Uterus (tissue), 4 donors: Measurements from ENCODE around the gene GRIK5. TPM values are rescaled to one million over a fixed set of nuclear protein-coding genes. Genes with fewer than 3 reads are reported as not detected.

Experiments used
- DNase-seq, 2 donors: peaks; one replicate each; pipeline ENCODE4 v3.0.0-alpha.2; 2019 to 2020
- H3K27ac ChIP-seq, 2 donors: fragments of 200-600 bp; sonication (generic); 1 replicate in 1 of 2; 2 replicates in 1 of 2; pipeline ENCODE4 v1.5.1; 2016 to 2018
- H3K27me3 ChIP-seq, 2 donors: fragments of 200-600 bp; sonication (generic); one replicate each; pipeline ENCODE4 v1.5.1; 2018 to 2019; ENCODE audit warnings: control low read depth in 1 of 2
- H3K36me3 ChIP-seq, 2 donors: fragments of 200-600 bp; sonication (generic); one replicate each; pipeline ENCODE4 v1.5.1; 2019; ENCODE audit warnings: control low read depth in 1 of 2
- H3K4me1 ChIP-seq, 2 donors: fragments of 200-600 bp; sonication (generic); one replicate each; pipeline ENCODE4 v1.5.1; 2018 to 2019; ENCODE audit warnings: control low read depth in 1 of 2
- H3K4me3 ChIP-seq, 2 donors: fragments of 200-600 bp; sonication (generic); 1 replicate in 1 of 2; 2 replicates in 1 of 2; pipeline ENCODE4 v1.5.1; 2018 to 2019; ENCODE audit warnings: mild to moderate bottlenecking in 1 of 2
- H3K9me3 ChIP-seq, 2 donors: fragments of 200-600 bp; sonication (generic); one replicate each; pipeline ENCODE4 v1.5.1; 2019; ENCODE audit warnings: control low read depth in 1 of 2
- CTCF ChIP-seq, 4 experiments: fragments of 200-600 bp in 2 of 4; fragments of 450-650 bp in 2 of 4; sonication (generic) in 2 of 4; IDR thresholded peaks; one replicate each; pipeline ENCODE4 v1.5.1; 2016 to 2019; ENCODE audit warnings: antibody characterized with exemption in 4 of 4, mild to moderate bottlenecking in 2 of 4, moderate library complexity in 1 of 4
- POLR2A ChIP-seq, 2 donors: fragments of 450-650 bp; IDR thresholded peaks; one replicate each; pipeline ENCODE4 v1.6.1; 2016; ENCODE audit warnings: antibody characterized with exemption in 2 of 2, mild to moderate bottlenecking in 1 of 2, moderate library complexity in 1 of 2
- intact Hi-C: fragments of 100-400 bp; cut with DNase I; formaldehyde crosslinking; loops from one replicate; pipeline ENCODE4 v1.15.1; 2023; ENCODE audit warnings: low total_unique reads
- total RNA-seq, 4 donors: library from RNA; depleted of rRNA in 3 of 4; stranded (reverse); fragments of >200 nt in 3 of 4; gene quantifications; one replicate each; pipeline versions ENCODE4 v1.1.0 to v1.2.4, GENCODE V29; 2014 to 2023
- donor health status: DM: yes; HTN: yes; CAD: no.

The GRIK5 gene
- total RNA-seq, 4 donors from 2014 or later: 5.6 to 17.8 (median 7.0) TPM; not detected in 1

- no peaks in the 10 kb centered on the region for H3K9me3 ChIP-seq
- H3K27ac ChIP-seq: no peak overlapping the region
- no peaks in the 10 kb centered on the region for H3K27me3 ChIP-seq
- no peak for TF ChIP-seq POLR2A (IDR thresholded peaks at IDR 0.05)
- TF ChIP-seq CTCF (IDR thresholded peaks at IDR 0.05): no peak
- H3K36me3 ChIP-seq: no peaks in the 10 kb centered on the region
- H3K4me3 ChIP-seq: no peak overlapping the region
- H3K4me1 ChIP-seq: no peaks in the 10 kb centered on the region
- no peak for DNase-seq
- intact Hi-C loops: no loop called here
Measured at GRCh38 chr19:42010245-42011126, 59.5 kb downstream of the GRIK5 start.

GRCh38 chr19:42006569-42006968, 63.4 kb downstream of the GRIK5 start:
- no peak for TF ChIP-seq POLR2A (IDR thresholded peaks at IDR 0.05)
- no peak for TF ChIP-seq CTCF (IDR thresholded peaks at IDR 0.05)
- Histone ChIP-seq H3K27me3 (no peaks in the 10 kb centered on the region), H3K9me3 (no peaks in the 10 kb centered on the region), H3K36me3 (no peaks in the 10 kb centered on the region), H3K4me3 (no peak overlapping the region), H3K27ac (no peak overlapping the region), H3K4me1 (no peaks in the 10 kb centered on the region)
- DNase-seq: no peak
- intact Hi-C loops: no loop called here

DNA sequence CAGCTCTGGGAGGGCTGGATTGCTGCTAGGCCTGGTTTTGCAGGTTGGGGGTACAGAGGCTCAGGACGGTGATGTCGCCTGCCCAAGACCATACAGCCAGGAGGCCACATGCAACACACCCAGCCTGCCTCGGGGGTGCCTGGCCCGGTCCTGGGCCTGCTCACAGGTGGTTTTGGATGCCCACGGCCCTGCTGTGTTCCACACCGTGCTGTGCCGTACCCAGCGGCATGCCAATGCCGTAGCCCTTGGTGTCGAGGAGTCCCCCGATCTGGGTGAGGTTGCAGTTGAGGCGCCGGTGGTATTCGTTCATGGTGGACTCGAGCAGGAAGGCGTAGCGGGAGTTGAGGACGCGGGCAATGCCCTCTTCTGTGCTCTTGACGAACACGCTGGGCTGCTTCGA, 64.5 kb downstream of the GRIK5 start:
- H3K27me3 ChIP-seq: no peaks in the 10 kb centered on the region
- no peak overlapping the region for H3K27ac ChIP-seq
- H3K9me3 ChIP-seq: no peaks in the 10 kb centered on the region
- no peak overlapping the region for H3K4me3 ChIP-seq
- intact Hi-C loops: no loop called here
- no peak for DNase-seq
- no peaks in the 10 kb centered on the region for H3K4me1 ChIP-seq
- TF ChIP-seq POLR2A (IDR thresholded peaks at IDR 0.05) (no peak), CTCF (IDR thresholded peaks at IDR 0.05) (no peak)
- H3K36me3 ChIP-seq: no peaks in the 10 kb centered on the region

GRCh38 chr19:42003506-42004294, 66.3 kb downstream of the GRIK5 start:
- H3K4me1 ChIP-seq: no peaks in the 10 kb centered on the region
- no peak for TF ChIP-seq POLR2A (IDR thresholded peaks at IDR 0.05)
- TF ChIP-seq CTCF (IDR thresholded peaks at IDR 0.05): no peak
- H3K27me3 ChIP-seq: no peaks in the 10 kb centered on the region
- no peaks in the 10 kb centered on the region for H3K36me3 ChIP-seq
- H3K9me3 ChIP-seq: no peaks in the 10 kb centered on the region
- intact Hi-C loops: no loop called here
- no peak for DNase-seq
- no peak overlapping the region for H3K27ac ChIP-seq
- H3K4me3 ChIP-seq: no peak overlapping the region

DNA sequence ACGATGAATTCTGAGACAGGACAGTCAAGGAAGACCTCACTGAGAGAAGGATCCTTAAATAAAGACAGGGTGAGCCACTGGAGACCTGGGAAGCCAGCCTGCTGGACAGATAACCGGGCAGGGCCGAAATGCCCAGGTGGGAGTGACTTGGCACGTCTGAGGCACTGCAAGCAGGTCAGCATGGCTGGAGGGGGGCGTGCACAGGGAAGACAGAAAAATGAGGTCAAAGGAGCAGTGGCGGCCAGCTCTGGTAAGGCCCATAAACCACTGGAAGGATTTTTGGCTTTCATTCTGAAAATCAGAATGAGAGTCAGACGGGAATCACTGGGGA, 70.2 kb downstream of the GRIK5 start:
- no peak overlapping the region for H3K4me3 ChIP-seq
- H3K27me3 ChIP-seq: peaks cover 8 to 12% of the 10 kb centered on the region in 2 donors
- intact Hi-C loops: no loop called here

More for the DNA sequence above, 70.2 kb downstream of the GRIK5 start:
- H3K4me1 ChIP-seq: peaks cover 0 to 4% of the 10 kb centered on the region in 2 donors
- TF ChIP-seq POLR2A (IDR thresholded peaks at IDR 0.05): no peak
- TF ChIP-seq CTCF (IDR thresholded peaks at IDR 0.05): no peak
- no peak overlapping the region for H3K27ac ChIP-seq
- H3K9me3 ChIP-seq: no peaks in the 10 kb centered on the region
- H3K36me3 ChIP-seq: no peaks in the 10 kb centered on the region
- no peak for DNase-seq
